UCSD-AML1 (cell line): ENCODE measurements around the gene GLUL.
"Not testable (repeated sequence)": the region's sequence is repeated elsewhere in the genome, so short reads cannot be mapped to it uniquely, and the experiment has no call there.

Experiments
- DNase-seq: peaks from one replicate; lab custom pipeline; 2025; ENCODE audit not compliant: unreplicated experiment; lab: John Stamatoyannopoulos, UW

Gene GLUL

GRCh38 chr1:182370532-182370931 is 21.1 kb downstream of the GLUL start:
- DNase-seq: no peak

GRCh38 chr1:182368903-182369302 is 22.7 kb downstream of the GLUL start:
- DNase-seq: no peak

DNA sequence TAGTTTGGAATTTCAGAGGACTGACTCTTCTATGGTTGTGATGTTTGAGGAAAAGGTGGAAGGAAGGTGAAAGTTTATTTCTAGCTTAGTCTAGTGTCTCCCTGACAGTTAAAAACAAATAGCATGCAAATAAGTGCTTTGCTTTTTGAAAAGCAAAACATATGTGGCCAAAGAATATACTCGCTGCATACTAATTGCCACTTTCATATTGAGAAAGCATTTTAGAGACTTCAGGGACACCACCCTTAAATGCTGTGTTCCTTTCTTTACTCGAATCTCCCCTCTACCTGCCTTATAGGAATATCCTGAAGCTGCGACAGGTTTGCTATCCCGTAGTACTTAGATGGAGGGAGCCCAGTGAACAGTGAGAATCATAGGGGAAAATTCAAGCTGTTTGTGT is 23.2 kb downstream of the GLUL start:
- DNase-seq: no peak

DNA sequence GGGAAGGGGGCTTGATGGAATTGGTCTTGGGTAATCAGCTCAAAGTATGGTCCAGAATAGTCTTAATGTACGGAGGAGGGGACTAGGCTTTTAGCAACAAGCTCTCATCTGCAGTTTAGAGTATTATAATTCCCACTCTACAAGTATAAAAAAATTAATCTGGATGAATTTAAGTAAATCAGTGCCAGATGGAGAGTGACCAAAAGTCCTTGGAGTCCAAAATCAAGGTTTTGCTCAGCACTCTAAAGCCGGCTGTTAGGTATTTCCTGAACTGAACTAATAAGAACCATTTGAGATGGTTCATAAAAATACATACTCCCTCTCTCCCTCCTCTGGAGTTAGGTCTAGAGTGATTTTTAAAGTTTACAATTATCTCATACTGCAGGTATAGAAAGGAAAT is 23.7 kb downstream of the GLUL start:
- DNase-seq: no peak

GRCh38 chr1:182366596-182366995 is 25.0 kb downstream of the GLUL start:
- no peak for DNase-seq

DNA sequence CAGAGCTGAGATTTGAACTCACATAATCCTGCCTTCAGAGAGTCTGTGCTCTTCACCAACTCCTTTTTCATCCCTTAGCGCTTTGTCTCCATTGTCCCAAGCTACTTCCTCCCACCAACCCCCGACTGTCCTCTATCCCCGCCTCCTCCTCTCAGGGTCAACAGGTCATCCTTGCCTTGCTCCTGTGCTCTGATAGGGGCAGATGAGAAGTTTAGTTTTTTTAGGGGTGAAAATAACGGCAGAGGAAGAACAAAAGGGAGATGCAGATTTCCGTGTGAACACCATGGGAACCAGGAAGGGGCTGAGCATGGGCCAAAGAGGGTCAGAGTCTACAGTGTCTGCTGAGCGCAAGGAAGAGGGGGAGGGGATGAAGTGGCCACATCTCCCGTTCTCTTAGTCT is 31.9 kb downstream of the GLUL start:
- DNase-seq: no peak

DNA sequence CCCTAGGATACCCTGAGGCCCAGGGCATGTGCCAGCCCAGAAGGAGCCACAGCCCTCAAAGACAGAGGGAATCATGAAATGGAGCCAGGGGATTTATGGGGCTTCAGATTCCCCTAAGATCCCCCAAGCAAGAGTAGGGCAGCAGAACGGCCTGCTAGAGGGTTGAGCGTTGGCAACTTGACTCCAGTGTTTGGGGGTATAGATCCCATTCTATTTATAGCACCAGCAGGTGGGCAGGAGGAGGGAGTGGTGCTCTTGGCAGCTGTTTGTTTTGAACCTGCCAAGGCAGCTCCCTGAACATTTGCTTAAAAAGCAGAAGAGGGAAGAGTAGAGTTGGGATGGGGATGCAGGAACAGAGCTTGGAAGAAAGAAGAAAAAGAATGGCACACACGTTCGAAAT is 33.7 kb downstream of the GLUL start:
- DNase-seq: no peak

- no peak for DNase-seq
These were observed 34.4 kb downstream of the GLUL start for GRCh38 chr1:182357171-182357570.

- DNase-seq: no peak
These were observed 35.9 kb downstream of the GLUL start for GRCh38 chr1:182355723-182356098.

- no peak for DNase-seq
These were observed 39.7 kb downstream of the GLUL start for GRCh38 chr1:182351790-182352364.

DNA sequence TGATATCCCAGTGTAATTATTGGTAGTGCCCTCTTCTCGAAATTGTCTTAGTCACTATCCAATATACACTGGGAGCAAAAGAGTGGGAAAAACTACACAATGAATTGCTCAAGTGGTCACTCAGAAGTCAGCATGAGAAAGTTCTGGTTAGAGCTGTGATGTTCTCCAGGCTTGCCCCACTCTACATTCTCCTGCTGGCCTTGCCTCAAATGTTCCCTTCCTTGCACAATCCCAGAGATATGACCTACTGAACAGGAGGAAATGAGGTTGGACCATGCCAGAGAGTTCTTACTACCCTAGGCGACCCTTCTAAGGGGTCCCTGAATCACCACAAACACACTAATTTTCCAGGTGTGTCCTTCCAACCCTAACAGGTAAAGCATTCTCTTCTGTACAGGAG is 40.8 kb downstream of the GLUL start:
- no peak for DNase-seq

DNA sequence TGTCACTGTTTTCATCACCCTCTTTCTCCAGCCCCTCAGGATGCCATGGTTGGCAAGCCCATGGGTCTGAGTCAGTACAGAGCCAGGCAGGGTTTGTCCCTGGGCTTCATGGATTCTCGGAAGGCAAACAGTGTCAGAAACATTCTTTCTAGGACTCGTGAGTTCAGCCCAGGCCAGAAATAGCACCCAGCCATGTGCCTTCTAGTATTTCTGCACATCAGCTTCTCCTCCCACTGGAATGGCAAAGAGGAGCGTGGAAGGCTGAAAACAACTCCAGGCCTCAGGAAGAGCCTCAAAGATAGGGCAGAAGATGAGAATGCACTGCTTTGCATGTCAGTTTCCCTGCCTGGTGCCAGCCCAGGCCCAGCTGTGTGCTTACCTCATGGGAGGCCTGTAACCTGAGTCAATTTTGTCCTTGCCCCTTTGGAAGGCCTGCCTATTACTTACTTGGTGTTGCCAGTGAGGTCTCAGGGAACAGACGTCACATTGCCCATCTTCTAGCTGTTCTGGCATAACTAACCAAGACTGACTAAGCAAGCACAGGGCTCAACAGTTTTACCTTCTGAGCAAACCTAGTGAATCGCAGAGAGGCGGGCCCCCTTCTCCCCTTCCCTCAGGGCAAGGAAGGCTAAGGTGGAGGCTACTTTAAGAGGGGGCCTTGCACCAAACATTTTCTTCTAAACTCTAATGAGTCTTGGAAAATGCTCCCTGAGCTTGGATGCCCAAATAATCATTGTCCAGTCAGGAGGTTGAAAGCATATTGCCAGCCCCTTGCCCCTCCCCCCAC is 42.4 kb downstream of the GLUL start:
- no peak for DNase-seq

DNA sequence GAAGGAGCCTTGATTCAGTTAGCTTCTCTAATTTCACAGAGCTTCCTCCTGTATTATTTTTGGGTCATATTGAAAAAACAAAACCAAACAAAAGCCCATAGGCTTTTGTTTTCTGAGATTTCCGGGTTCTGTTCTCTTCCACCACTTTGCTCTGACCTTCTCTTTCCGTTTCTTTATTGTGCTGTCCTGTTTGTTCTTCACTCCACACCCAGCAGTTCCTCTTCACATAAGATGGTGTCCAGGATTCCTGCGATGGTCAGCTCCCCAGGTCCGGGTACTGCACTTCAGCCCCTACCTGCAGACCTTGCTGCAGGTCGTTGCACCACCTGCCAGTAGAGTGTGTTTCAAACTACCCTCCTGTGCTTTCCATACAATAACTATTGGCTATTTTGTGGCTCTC is 44.6 kb downstream of the GLUL start:
- no peak for DNase-seq

DNA sequence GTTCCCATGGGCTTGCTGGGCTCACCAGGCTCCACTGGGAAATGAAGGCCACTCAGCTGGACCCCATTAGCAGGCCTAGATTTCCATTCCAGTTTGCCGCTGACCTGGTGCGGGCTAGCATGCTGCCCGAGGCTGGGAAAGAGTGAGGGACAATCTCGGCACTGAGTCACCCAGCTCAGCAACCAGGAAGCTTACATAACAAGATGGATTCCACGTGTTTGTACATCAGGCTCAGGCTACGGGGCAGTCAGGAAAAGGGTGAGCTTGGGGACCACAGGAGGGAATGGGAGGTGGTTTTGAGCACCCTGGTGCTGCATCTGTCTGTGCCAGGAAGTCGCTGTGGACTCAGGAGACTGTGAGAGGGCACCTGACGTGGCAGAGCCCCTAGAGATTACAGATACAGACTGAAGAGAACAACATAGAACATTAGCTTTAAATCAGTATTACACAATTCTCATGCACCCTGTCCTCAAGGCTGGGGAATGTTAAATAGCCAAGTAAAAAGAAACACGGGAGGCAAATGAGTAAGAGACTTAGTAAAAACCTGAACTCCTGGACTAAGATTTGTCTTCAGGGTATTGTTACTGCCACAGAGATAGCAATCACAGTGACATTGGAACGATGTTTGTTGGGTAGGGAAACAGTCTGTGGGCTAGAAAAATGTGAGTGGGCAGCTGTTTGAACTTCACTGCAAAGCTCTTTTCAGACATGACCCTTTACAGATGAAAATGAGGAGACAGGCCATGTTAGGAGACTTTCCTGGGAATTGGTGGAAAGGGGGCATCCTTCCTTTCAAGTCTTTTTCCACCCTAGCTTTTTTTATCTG is 51.1 kb downstream of the GLUL start:
- no peak for DNase-seq

GRCh38 chr1:182339684-182340083 is 51.9 kb downstream of the GLUL start:
- DNase-seq: no peak

DNA sequence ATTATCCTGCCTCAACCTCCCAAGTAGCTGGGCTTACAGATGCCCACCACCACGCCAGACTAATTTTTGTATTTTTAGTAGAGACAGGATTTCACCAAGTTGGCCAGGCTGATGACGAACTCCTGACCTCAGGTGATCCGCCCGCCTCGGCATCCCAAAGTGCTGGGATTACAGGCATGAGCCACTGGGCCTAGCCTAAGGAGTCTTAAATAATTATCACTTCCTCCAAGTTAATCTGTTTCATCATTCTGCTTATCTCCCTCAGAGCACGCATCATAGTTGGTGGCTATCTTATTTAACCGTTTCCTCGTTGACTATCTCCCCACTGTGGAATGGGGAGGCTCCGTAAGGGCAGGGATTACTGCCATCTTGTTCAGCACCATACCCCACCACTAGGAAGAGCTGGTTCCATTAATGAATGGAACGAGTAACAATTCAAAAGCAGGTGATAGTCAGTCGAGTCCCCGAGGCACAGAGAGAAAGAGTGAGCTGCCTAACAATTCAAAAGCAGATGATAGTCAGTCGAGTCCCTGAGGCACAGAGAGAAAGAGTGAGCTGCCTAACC is 52.7 kb downstream of the GLUL start:
- no peak for DNase-seq

- DNase-seq: no peak
These were observed 53.6 kb downstream of the GLUL start for GRCh38 chr1:182337736-182338571.

GRCh38 chr1:182335771-182336566 is 55.6 kb downstream of the GLUL start:
- DNase-seq: no peak

- not testable (repeated sequence) for DNase-seq
These were observed 58.5 kb downstream of the GLUL start for GRCh38 chr1:182333071-182333571.
